ENCODE data around the gene FOXL2NB. TPM values are rescaled to one million over a fixed set of nuclear protein-coding genes. Genes with fewer than 3 reads are reported as not detected.

Gene FOXL2NB
- total RNA-seq, 1 experiment from 2014 or later = 0.31 TPM

GRCh38 chr3:138943724-138944653, 3.0 kb upstream of the FOXL2NB start:
- no peak overlapping the region for H3K56ac ChIP-seq (ENCODE audit: insufficient read length, low read depth, low read length)
- no peak overlapping the region for H2BK12ac ChIP-seq (ENCODE audit: insufficient read length, low read depth, low read length)
- H3K9ac ChIP-seq (ENCODE audit: extremely low read depth, insufficient read length, low read length) = no peak overlapping the region
- no peak overlapping the region for H4K8ac ChIP-seq (replicated peaks; ENCODE audit: insufficient read length, low read depth, low read length)
- peaks cover 17% of the 10 kb centered on the region for H3K23me2 ChIP-seq (ENCODE audit: insufficient read length, low read depth, low read length, poor library complexity, severe bottlenecking)
- no peak overlapping the region for H2BK120ac ChIP-seq (ENCODE audit: low read depth, low read length, poor library complexity, severe bottlenecking)
- Mint-ChIP-seq H3K36me3 (ENCODE audit: insufficient read depth in 1 of 3, low read depth in 3 of 3) (no peaks in the 10 kb centered on the region; a peak in 2 of 7 replicates), H3K27ac (no peak overlapping the region; a peak in 1 of 7 replicates), H3K4me1 (peaks cover 32 to 45% of the 10 kb centered on the region in 2 experiments), H3K27me3 (ENCODE audit: low read depth) (peaks cover 98% of the 10 kb centered on the region), H3K9me3 (peaks cover 0 to 7% of the 10 kb centered on the region in 2 experiments; a peak in 3 of 5 replicates), H3K4me3 (peak overlapping the region; percentile 51 to 79)
- no peak overlapping the region for H3K18ac ChIP-seq (ENCODE audit: insufficient read length, low read depth, low read length)
- no peak overlapping the region for H2BK15ac ChIP-seq (ENCODE audit: low read depth, low read length)
- no peak overlapping the region for H3K23ac ChIP-seq (ENCODE audit: insufficient read length, low read depth, low read length)
- H2BK5ac ChIP-seq (ENCODE audit: insufficient read length, low read length) = no peak overlapping the region
- H2AK5ac ChIP-seq (ENCODE audit: insufficient read length, low read length) = no peak overlapping the region
- no peak overlapping the region for H4K5ac ChIP-seq (ENCODE audit: insufficient read length, low read depth, low read length)
- H3K79me1 ChIP-seq (ENCODE audit: insufficient read depth, low read depth, low read length, poor library complexity, severe bottlenecking) = no peaks in the 10 kb centered on the region
- no peak overlapping the region for H2AFZ ChIP-seq (ENCODE audit: low read length)
- DNase-seq = peak; percentile 62
- H4K91ac ChIP-seq (ENCODE audit: insufficient read length, low read depth, low read length) = no peak overlapping the region
- peak overlapping the region; percentile 35 for H3K4me2 ChIP-seq (ENCODE audit: insufficient read depth, insufficient read length, low read length)
- no peaks in the 10 kb centered on the region for H4K20me1 ChIP-seq (ENCODE audit: control insufficient read depth, insufficient read depth, insufficient read length)
- no peak overlapping the region for H2BK20ac ChIP-seq (ENCODE audit: low read depth, low read length, poor library complexity, severe bottlenecking)
- H3K27ac ChIP-seq (ENCODE audit: insufficient read length, low read depth, low read length) = no peak overlapping the region
- no peaks in the 10 kb centered on the region for H3K9me3 ChIP-seq (ENCODE audit: control insufficient read depth, low read depth, low read length)
- H3K27me3 ChIP-seq (ENCODE audit: insufficient read depth, low read length) = peaks cover 71% of the 10 kb centered on the region
- no peaks in the 10 kb centered on the region for H3K79me2 ChIP-seq (ENCODE audit: insufficient read depth, low read length)
- no CpG with 5 or more reads among the region's 30 CpGs for WGBS (ENCODE audit: extremely low coverage, insufficient read length, low lambda C conversion rate)
- no peak overlapping the region for H3K14ac ChIP-seq (ENCODE audit: insufficient read depth, low read length)
- no peak for TF ChIP-seq CTCF (conservative IDR thresholded peaks at IDR 0.05)
- H3K4me1 ChIP-seq (ENCODE audit: insufficient read depth, low read length) = no peaks in the 10 kb centered on the region; the same call in 1 of the 2 replicates
- no peak overlapping the region for H3T11ph ChIP-seq (ENCODE audit: low read length)
- no peak overlapping the region for H3K4ac ChIP-seq (ENCODE audit: low read depth, low read length)
